HG03280 (cell line): ENCODE measurements around the gene PIR.

ENCODE experiments used
- ATAC-seq: cut with Tn5 transposase; IDR thresholded peaks from one replicate; pipeline ENCODE4 v1.9.1; 2021; ENCODE audit warnings: mild to moderate bottlenecking, moderate library complexity; ENCODE audit not compliant: unreplicated experiment

The PIR gene

GRCh38 chrX:15492469-15492868, 664 bp downstream of the PIR start:
- ATAC-seq, result no peak

- ATAC-seq, result no peak
Measured at GRCh38 chrX:15483891-15484290, 9.2 kb downstream of the PIR start.

- ATAC-seq, result no peak
Measured at GRCh38 chrX:15475486-15475885, 17.6 kb downstream of the PIR start.

GRCh38 chrX:15475021-15475420, 18.1 kb downstream of the PIR start:
- no peak for ATAC-seq

GRCh38 chrX:15474028-15474427, 19.1 kb downstream of the PIR start:
- no peak for ATAC-seq

GRCh38 chrX:15472531-15472930, 20.6 kb downstream of the PIR start:
- no peak for ATAC-seq

- peak; percentile 68 for ATAC-seq
Measured at GRCh38 chrX:15471028-15471427, 22.1 kb downstream of the PIR start.

GRCh38 chrX:15469613-15470012, 23.5 kb downstream of the PIR start:
- no peak for ATAC-seq

- no peak for ATAC-seq
Measured at GRCh38 chrX:15468036-15468435, 25.1 kb downstream of the PIR start.

GRCh38 chrX:15465896-15466651, 27.1 kb downstream of the PIR start:
- no peak for ATAC-seq

- peak; percentile 69 for ATAC-seq
Measured at GRCh38 chrX:15465347-15465746, 27.8 kb downstream of the PIR start.

GRCh38 chrX:15464704-15465103, 28.4 kb downstream of the PIR start:
- no peak for ATAC-seq

- ATAC-seq, result no peak
Measured at GRCh38 chrX:15451913-15452312, 41.2 kb downstream of the PIR start.

GRCh38 chrX:15448010-15448639, 45.0 kb downstream of the PIR start:
- no peak for ATAC-seq

GRCh38 chrX:15441464-15441863, 51.7 kb downstream of the PIR start:
- ATAC-seq, result no peak

- peak; percentile 66 for ATAC-seq
Measured at GRCh38 chrX:15438332-15438731, 54.8 kb downstream of the PIR start.

GRCh38 chrX:15437724-15438123, 55.4 kb downstream of the PIR start:
- ATAC-seq, result no peak

- ATAC-seq, result no peak
Measured at GRCh38 chrX:15435836-15436619, 57.1 kb downstream of the PIR start.

GRCh38 chrX:15434205-15434604, 58.9 kb downstream of the PIR start:
- ATAC-seq, result no peak

- ATAC-seq, result no peak
Measured at GRCh38 chrX:15430584-15430983, 62.5 kb downstream of the PIR start.

GRCh38 chrX:15430076-15430475, 63.1 kb downstream of the PIR start:
- ATAC-seq, result no peak

- no peak for ATAC-seq
Measured at GRCh38 chrX:15425024-15425423, 68.1 kb downstream of the PIR start.
